GM20431 (cell line): ENCODE measurements around the gene ZNF319.

Source experiments
- in situ Hi-C: fragments of 300-500 bp; cut with MseI, MboI; formaldehyde crosslinking; loops from one replicate; pipeline ENCODE4 v1.15.0; 2020; ENCODE audit warnings: low sequenced_read_pairs; ENCODE audit not compliant: unreplicated experiment

ZNF319 gene

GRCh38 chr16:57999971-58000705, at the start of gene ZNF319:
ZNF319 (minus strand) TSS chr16:58000672; CDS start chr16:57998265, 2,407 bp downstream.
- in situ Hi-C loops: loop anchor here (10.0 to 25.0 kb wide), 2 partner anchors 95 to 413 kb away; no protein-coding TSS in a partner anchor

- in situ Hi-C loops: no loop called here
These were observed 49.0 kb upstream of the ZNF319 start for GRCh38 chr16:58049232-58050185.

GRCh38 chr16:58048494-58049231, 48.2 kb upstream of the ZNF319 start:
- in situ Hi-C loops: no loop called here

- in situ Hi-C loops: no loop called here
These were observed 47.3 kb upstream of the ZNF319 start for GRCh38 chr16:58047557-58048348.

GRCh38 chr16:58046936-58047335, 46.5 kb upstream of the ZNF319 start:
- in situ Hi-C loops: no loop called here

- in situ Hi-C loops: no loop called here
These were observed 45.8 kb upstream of the ZNF319 start for GRCh38 chr16:58046054-58046881.

GRCh38 chr16:58045096-58045495, 44.6 kb upstream of the ZNF319 start:
- in situ Hi-C loops: no loop called here

- in situ Hi-C loops: no loop called here
These were observed 44.0 kb upstream of the ZNF319 start for GRCh38 chr16:58044266-58045019.

GRCh38 chr16:58043571-58044155, 43.2 kb upstream of the ZNF319 start:
- in situ Hi-C loops: no loop called here

GRCh38 chr16:58042886-58043515, 42.5 kb upstream of the ZNF319 start:
- in situ Hi-C loops: no loop called here

- in situ Hi-C loops: no loop called here
These were observed 41.8 kb upstream of the ZNF319 start for GRCh38 chr16:58042001-58042885.

GRCh38 chr16:58041628-58041955, 41.1 kb upstream of the ZNF319 start:
- in situ Hi-C loops: no loop called here

- in situ Hi-C loops: no loop called here
These were observed 40.6 kb upstream of the ZNF319 start for GRCh38 chr16:58040945-58041627.

GRCh38 chr16:58040496-58040846, 40.0 kb upstream of the ZNF319 start:
- in situ Hi-C loops: no loop called here

GRCh38 chr16:58039829-58040495, 39.5 kb upstream of the ZNF319 start:
- in situ Hi-C loops: no loop called here
